Uterus (tissue), 2 donors: ENCODE measurements around the gene CUL5.

Experiments
- POLR2A ChIP-seq, 2 donors: fragments of 450-650 bp; IDR thresholded peaks; one replicate each; pipeline ENCODE4 v1.6.1; 2016; ENCODE audit warnings: antibody characterized with exemption in 2 of 2, mild to moderate bottlenecking in 1 of 2, moderate library complexity in 1 of 2
- TF ChIP-seq, protein P1 (sequence below), 4 experiments: fragments of 200-600 bp in 2 of 4; fragments of 450-650 bp in 2 of 4; sonication (generic) in 2 of 4; IDR thresholded peaks; one replicate each; pipeline ENCODE4 v1.5.1; 2016 to 2019; ENCODE audit warnings: antibody characterized with exemption in 4 of 4, mild to moderate bottlenecking in 2 of 4, moderate library complexity in 1 of 4

DNA sequence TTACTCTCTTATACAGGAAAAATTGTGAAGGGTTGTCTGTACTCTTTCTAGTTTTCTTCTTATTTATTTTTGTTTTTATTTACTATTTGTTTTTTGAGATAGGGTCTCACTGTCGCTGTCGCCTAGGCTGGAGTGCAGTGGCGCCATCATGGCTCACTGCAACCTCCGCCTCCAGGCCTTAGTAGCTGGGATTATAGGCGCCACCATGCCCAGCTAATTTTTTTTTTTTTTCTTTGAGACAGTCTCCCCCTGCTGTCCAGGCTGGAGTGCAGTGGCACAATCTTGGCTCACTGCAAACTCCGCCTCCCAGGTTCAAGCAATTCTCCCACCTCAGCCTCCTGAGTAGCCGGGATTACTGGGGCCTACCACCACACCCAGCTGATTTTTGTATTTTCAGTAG lies 18.4 kb downstream of the CUL5 start:
- TF ChIP-seq POLR2A (IDR thresholded peaks at IDR 0.05): no peak
- TF ChIP-seq, protein P1, sequence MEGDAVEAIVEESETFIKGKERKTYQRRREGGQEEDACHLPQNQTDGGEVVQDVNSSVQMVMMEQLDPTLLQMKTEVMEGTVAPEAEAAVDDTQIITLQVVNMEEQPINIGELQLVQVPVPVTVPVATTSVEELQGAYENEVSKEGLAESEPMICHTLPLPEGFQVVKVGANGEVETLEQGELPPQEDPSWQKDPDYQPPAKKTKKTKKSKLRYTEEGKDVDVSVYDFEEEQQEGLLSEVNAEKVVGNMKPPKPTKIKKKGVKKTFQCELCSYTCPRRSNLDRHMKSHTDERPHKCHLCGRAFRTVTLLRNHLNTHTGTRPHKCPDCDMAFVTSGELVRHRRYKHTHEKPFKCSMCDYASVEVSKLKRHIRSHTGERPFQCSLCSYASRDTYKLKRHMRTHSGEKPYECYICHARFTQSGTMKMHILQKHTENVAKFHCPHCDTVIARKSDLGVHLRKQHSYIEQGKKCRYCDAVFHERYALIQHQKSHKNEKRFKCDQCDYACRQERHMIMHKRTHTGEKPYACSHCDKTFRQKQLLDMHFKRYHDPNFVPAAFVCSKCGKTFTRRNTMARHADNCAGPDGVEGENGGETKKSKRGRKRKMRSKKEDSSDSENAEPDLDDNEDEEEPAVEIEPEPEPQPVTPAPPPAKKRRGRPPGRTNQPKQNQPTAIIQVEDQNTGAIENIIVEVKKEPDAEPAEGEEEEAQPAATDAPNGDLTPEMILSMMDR (IDR thresholded peaks at IDR 0.05): no peak
